GM12875 (cell line): ENCODE data around the gene IL2RG.

Experiments used
- H3K4me3 ChIP-seq: one replicate; pipeline ENCODE4 v1.5.1; 2011; ENCODE audit warnings: low read depth, low read length, control low read depth
- CTCF ChIP-seq: IDR thresholded peaks from 2 replicates; pipeline ENCODE4 v1.5.1; 2011; ENCODE audit warnings: low read depth, mild to moderate bottlenecking, control low read depth, inconsistent platforms, low read length, moderate library complexity, borderline replicate concordance; ENCODE audit not compliant: insufficient read depth

IL2RG gene

GRCh38 chrX:71109051-71109450 lies 2.3 kb downstream of the IL2RG start:
- peak overlapping the region; percentile 27 for H3K4me3 ChIP-seq
- TF ChIP-seq CTCF: no peak

- H3K4me3 ChIP-seq: no peak overlapping the region
- no peak for TF ChIP-seq CTCF
Observed at GRCh38 chrX:71107762-71108360, 3.5 kb downstream of the IL2RG start.

DNA sequence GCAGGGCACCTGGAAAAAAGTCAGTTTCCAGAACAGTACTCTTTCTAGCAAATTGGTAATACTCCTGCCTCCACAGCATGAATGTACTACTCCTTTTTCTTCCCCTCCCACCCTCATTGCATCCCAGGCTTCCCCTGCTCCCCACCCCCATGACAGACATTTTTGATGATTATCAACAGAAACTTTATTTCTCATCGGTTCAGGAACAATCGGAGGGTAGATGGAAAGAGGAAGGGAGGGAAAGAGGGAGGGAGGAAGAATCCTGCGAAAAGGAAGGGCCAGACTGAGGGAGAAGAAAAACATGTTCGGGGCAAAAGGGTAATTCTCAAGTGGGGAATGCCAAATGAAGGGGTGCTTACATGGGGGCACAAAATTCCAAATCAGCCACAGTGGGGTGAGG lies 4.1 kb downstream of the IL2RG start:
- H3K4me3 ChIP-seq: no peak overlapping the region
- TF ChIP-seq CTCF: no peak

DNA sequence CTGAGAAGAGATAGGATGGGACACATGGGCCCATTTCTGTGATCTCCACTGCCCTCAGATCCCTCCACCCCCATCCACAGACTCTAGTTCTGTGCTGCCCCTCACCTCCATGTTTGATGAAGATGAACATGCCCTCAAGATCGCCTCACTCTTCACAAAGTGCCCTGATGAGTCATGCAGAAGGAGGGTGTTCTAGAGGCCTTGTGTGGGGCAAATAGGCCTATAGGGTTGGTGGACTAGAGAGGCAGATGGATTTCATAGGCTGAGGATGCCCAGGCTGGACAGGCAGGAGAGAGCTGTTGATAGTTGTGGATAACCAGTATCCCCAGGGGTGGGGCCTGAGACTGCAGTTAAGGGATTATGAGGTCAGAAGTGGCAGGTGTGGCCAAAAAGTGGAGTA lies 5.0 kb downstream of the IL2RG start, which contains the start of gene CXorf65:
CXorf65 (minus strand) TSS at position 314 of the 400 bp plus-strand sequence; CDS start at position 130, 184 bp downstream.
- no peak for TF ChIP-seq CTCF
- H3K4me3 ChIP-seq: no peak within 1 kb of the TSS

GRCh38 chrX:71105628-71106027 lies 5.7 kb downstream of the IL2RG start:
- TF ChIP-seq CTCF: no peak
- H3K4me3 ChIP-seq: no peak overlapping the region

GRCh38 chrX:71103110-71103983 lies 8.0 kb downstream of the IL2RG start:
- no peak for TF ChIP-seq CTCF
- no peak overlapping the region for H3K4me3 ChIP-seq

DNA sequence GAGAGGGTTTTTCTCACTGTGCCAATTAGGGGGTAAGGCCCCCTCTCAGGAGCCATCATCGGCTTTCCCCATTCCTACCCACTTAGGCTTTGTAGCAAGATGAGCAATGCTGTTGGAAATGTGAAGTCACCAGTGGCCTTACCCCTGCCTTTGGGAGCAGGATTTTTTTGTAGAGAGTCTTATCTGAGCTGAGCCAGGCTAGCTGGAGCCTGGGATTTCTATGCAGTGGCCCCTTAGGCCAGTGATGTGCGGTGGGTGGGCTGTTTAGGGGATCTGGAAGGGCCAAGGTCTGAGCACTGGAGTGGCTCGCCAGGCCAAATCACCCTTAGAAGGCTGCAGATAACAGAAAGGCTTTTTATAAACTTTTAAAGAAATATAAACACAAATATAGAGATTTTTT lies 9.1 kb downstream of the IL2RG start:
- TF ChIP-seq CTCF: no peak
- H3K4me3 ChIP-seq: no peak overlapping the region
